ENCODE data around the gene BIN1.

Gene BIN1

GRCh38 chr2:127016329-127016728 lies 90.6 kb downstream of the BIN1 start:
- no peak for DNase-seq

GRCh38 chr2:127015106-127015910 lies 91.6 kb downstream of the BIN1 start:
- no peak for DNase-seq

GRCh38 chr2:127014630-127015029 lies 92.3 kb downstream of the BIN1 start:
- no peak for DNase-seq

- DNase-seq: no peak
Observed at GRCh38 chr2:127014224-127014623, 92.7 kb downstream of the BIN1 start.

GRCh38 chr2:127012868-127013267 lies 94.1 kb downstream of the BIN1 start:
- DNase-seq: no peak

- DNase-seq: no peak
Observed at GRCh38 chr2:127012215-127012614, 94.7 kb downstream of the BIN1 start.

- DNase-seq: no peak
Observed at GRCh38 chr2:127011796-127012195, 95.2 kb downstream of the BIN1 start.

- no peak for DNase-seq
Observed at GRCh38 chr2:127011231-127011661, 95.7 kb downstream of the BIN1 start.

GRCh38 chr2:127008265-127009015 lies 98.5 kb downstream of the BIN1 start:
- DNase-seq: no peak

GRCh38 chr2:127007652-127008051 lies 99.3 kb downstream of the BIN1 start:
- DNase-seq: no peak

GRCh38 chr2:127006962-127007361 lies 100.0 kb downstream of the BIN1 start:
- no peak for DNase-seq

GRCh38 chr2:127004893-127005600 lies 101.9 kb downstream of the BIN1 start:
- no peak for DNase-seq

- DNase-seq: no peak
Observed at GRCh38 chr2:127003070-127003800, 103.7 kb downstream of the BIN1 start.

GRCh38 chr2:127001751-127002150 lies 105.2 kb downstream of the BIN1 start:
- DNase-seq: no peak

- no peak for DNase-seq
Observed at GRCh38 chr2:127000937-127001336, 106.0 kb downstream of the BIN1 start.

GRCh38 chr2:127000194-127000593 lies 106.8 kb downstream of the BIN1 start:
- no peak for DNase-seq

- no peak for DNase-seq
Observed at GRCh38 chr2:126999106-126999756, 107.7 kb downstream of the BIN1 start.

- no peak for DNase-seq
Observed at GRCh38 chr2:126998486-126998885, 108.5 kb downstream of the BIN1 start.

Measured in effector CD8-positive, alpha-beta T cell (primary cell).